Liver (tissue), 9 donors: Measurements from ENCODE around the gene GTPBP6. TPM values are rescaled to one million over a fixed set of nuclear protein-coding genes. Genes with fewer than 3 reads are reported as not detected.
"Not testable (repeated sequence)": the region's sequence is repeated elsewhere in the genome, so short reads cannot be mapped to it uniquely, and the experiment has no call there.

Source experiments
- DNase-seq: peaks from one replicate; pipeline ENCODE4 v3.0.0-alpha.2; 2017; ENCODE audit warnings: low spot score
- H3K27ac ChIP-seq, 2 donors: one replicate each; pipeline ENCODE4 v1.7.0; 2013; ENCODE audit warnings: inconsistent platforms in 2 of 2, low read length in 2 of 2, control low read depth in 1 of 2, low read depth in 1 of 2, mild to moderate bottlenecking in 1 of 2
- H3K27me3 ChIP-seq, 4 donors: one replicate each; pipeline versions ENCODE4 v1.6.1 to v1.7.0; 2013; ENCODE audit warnings: low read length in 3 of 4, inconsistent platforms in 1 of 4, mild to moderate bottlenecking in 1 of 4, moderate library complexity in 1 of 4; ENCODE audit not compliant: control insufficient read depth in 4 of 4, insufficient read depth in 4 of 4
- H3K36me3 ChIP-seq, 4 donors: one replicate each; pipeline versions ENCODE4 v1.6.1 to v1.7.0; 2013; ENCODE audit warnings: low read length in 3 of 4, mild to moderate bottlenecking in 3 of 4, low read depth in 1 of 4, moderate library complexity in 1 of 4; ENCODE audit not compliant: control insufficient read depth in 4 of 4, insufficient read depth in 3 of 4
- H3K4me1 ChIP-seq, 4 donors: one replicate each; pipeline versions ENCODE4 v1.6.1 to v1.7.0; 2013; ENCODE audit warnings: low read length in 3 of 4, mild to moderate bottlenecking in 3 of 4, moderate library complexity in 1 of 4; ENCODE audit not compliant: control insufficient read depth in 4 of 4, insufficient read depth in 4 of 4
- H3K4me3 ChIP-seq, 3 donors: one replicate each; pipeline versions ENCODE4 v1.6.1 to v1.7.0; 2013; ENCODE audit warnings: low read length in 3 of 3, control low read depth in 1 of 3, low read depth in 1 of 3, mild to moderate bottlenecking in 1 of 3
- H3K9ac ChIP-seq, 2 donors: one replicate each; pipeline ENCODE4 v1.7.0; 2013; ENCODE audit warnings: low read length in 2 of 2, mild to moderate bottlenecking in 2 of 2, moderate library complexity in 2 of 2, control low read depth in 1 of 2, low read depth in 1 of 2
- H3K9me3 ChIP-seq, 4 donors: one replicate each; pipeline versions ENCODE4 v1.6.1 to v1.7.0; 2013; ENCODE audit warnings: low read length in 3 of 4; ENCODE audit not compliant: control insufficient read depth in 4 of 4
- EGR1 ChIP-seq, 2 donors: IDR thresholded peaks; 2 replicates each; pipeline ENCODE4 v1.6.1; 2016 to 2018; ENCODE audit warnings: antibody characterized with exemption in 2 of 2, low read depth in 2 of 2
- FOXA1 ChIP-seq: IDR thresholded peaks from 2 replicates; pipeline ENCODE4 v1.6.1; 2016; ENCODE audit warnings: antibody characterized with exemption
- FOXA2 ChIP-seq: IDR thresholded peaks from 2 replicates; pipeline ENCODE4 v1.6.1; 2016; ENCODE audit warnings: antibody characterized with exemption
- GABPA ChIP-seq, 2 donors: IDR thresholded peaks in 1 of 2; conservative IDR thresholded peaks in 1 of 2; 2 replicates each; pipeline ENCODE4 v1.6.1; 2016; ENCODE audit warnings: antibody characterized with exemption in 2 of 2, mild to moderate bottlenecking in 1 of 2, moderate library complexity in 1 of 2
- HNF4A ChIP-seq, 2 donors: conservative IDR thresholded peaks; 2 replicates each; pipeline ENCODE4 v1.6.1; 2016; ENCODE audit warnings: antibody characterized with exemption in 2 of 2, mild to moderate bottlenecking in 2 of 2
- HNF4G ChIP-seq: IDR thresholded peaks from 2 replicates; pipeline ENCODE4 v1.6.1; 2016; ENCODE audit warnings: antibody characterized with exemption
- JUND ChIP-seq, 2 donors: IDR thresholded peaks; 2 replicates each; pipeline ENCODE4 v1.6.1; 2016; ENCODE audit warnings: antibody characterized with exemption in 2 of 2
- NR2F2 ChIP-seq: IDR thresholded peaks from 2 replicates; pipeline ENCODE4 v1.6.1; 2016; ENCODE audit warnings: antibody characterized with exemption
- RAD21 ChIP-seq, 2 donors: IDR thresholded peaks; 2 replicates each; pipeline ENCODE4 v1.6.1; 2016; ENCODE audit warnings: antibody characterized with exemption in 2 of 2, mild to moderate bottlenecking in 2 of 2
- RXRA ChIP-seq, 2 donors: IDR thresholded peaks; 2 replicates each; pipeline ENCODE4 v1.6.1; 2017 to 2018; ENCODE audit warnings: antibody characterized with exemption in 2 of 2, mild to moderate bottlenecking in 1 of 2
- SP1 ChIP-seq: IDR thresholded peaks from 2 replicates; pipeline ENCODE4 v1.6.1; 2018; ENCODE audit warnings: antibody characterized with exemption, mild to moderate bottlenecking
- TAF1 ChIP-seq: conservative IDR thresholded peaks from 2 replicates; pipeline ENCODE4 v1.6.1; 2016; ENCODE audit warnings: antibody characterized with exemption, mild to moderate bottlenecking
- YY1 ChIP-seq: IDR thresholded peaks from 2 replicates; pipeline ENCODE4 v1.6.1; 2016; ENCODE audit warnings: antibody characterized with exemption, mild to moderate bottlenecking
- WGBS: extraction: QIAGEN DNeasy Blood & Tissue Kit; methylation state at CpG from one replicate; pipeline ENCODE4 v1.1.7; 2013; 5-methylcytosine and 5-hydroxymethylcytosine counted together
- polyA plus RNA-seq, 2 donors: library from polyadenylated mRNA; stranded (reverse) in 1 of 2; unstranded in 1 of 2; fragments of 200-250 nt in 1 of 2; fragments of >200 nt in 1 of 2; fragmentation: Nextera tagmentation in 1 of 2; extraction: Ambion mirVana in 1 of 2; gene quantifications; one replicate each; pipeline versions ENCODE4 v1.2.1 to v1.2.3, GENCODE V29; 2013 to 2015
- total RNA-seq, 2 donors: library from RNA; depleted of rRNA; stranded (reverse); fragments of >200 nt; gene quantifications; one replicate each; pipeline ENCODE4 v1.2.3, GENCODE V29; 2014
- TF ChIP-seq, protein P1 (sequence below): IDR thresholded peaks from 2 replicates; pipeline ENCODE4 v1.6.1; 2016; ENCODE audit warnings: antibody characterized with exemption, mild to moderate bottlenecking
- TF ChIP-seq, protein P2 (sequence below): IDR thresholded peaks from 2 replicates; pipeline ENCODE4 v1.6.1; 2016; ENCODE audit warnings: antibody characterized with exemption
- TF ChIP-seq, protein P3 (sequence below): IDR thresholded peaks from 2 replicates; pipeline ENCODE4 v1.6.1; 2016; ENCODE audit warnings: antibody characterized with exemption
- TF ChIP-seq, protein P4 (sequence below): fragments of 150-350 bp; IDR thresholded peaks from 2 replicates; pipeline ENCODE4 v1.5.1; 2017; ENCODE audit warnings: improper control_type of control experiment, low read depth, low read length; ENCODE audit not compliant: missing input control
- donor health status: healthy.
- donor health status: healthy.
- donor health status: healthy.
- donor health status: healthy.
- donor health status: healthy.

Gene GTPBP6
- total and polyA plus RNA-seq, 4 donors: 11.3 to 29.2 (median 16.6) TPM

DNA sequence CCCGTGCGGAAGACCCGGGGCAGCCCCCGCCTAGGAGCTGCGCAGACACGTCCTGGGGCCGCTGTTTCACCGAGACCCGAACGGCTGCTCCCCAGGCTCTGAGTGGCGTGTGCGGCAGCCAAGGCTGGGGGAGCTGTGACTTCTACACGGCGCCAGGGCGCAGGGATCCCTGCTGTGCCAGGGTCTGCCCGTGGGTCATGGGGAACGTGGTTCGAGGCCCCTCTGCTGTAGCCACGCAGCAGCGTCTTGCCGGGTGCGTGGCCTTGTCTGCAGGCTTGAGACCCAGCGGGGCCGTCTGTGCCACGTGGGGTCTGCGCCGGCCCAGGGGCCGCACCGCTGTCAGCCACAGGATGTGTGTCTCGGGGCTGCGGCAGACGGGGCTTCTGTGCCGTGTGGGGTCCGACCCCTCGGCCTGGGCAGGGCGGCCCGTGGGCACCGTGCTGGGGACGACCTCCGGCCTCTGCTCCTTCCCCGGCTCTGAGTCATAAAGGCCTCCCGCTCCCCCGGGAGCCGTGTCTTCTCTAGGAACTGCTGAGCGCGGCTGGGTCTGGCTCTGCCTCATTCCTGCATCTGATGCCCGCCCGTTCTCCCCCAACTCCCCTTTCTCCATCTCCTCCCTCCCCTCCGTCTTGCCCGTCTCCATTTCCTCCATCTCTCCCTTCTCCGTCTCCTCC is 12.7 kb upstream of the GTPBP6 start:
- Histone ChIP-seq H3K27ac (no peak overlapping the region), H3K9ac (no peak overlapping the region), H3K9me3 (no peaks in the 10 kb centered on the region), H3K27me3 (peaks cover 0 to 2% (median 0%) of the 10 kb centered on the region in 4 donors), H3K4me3 (no peak overlapping the region), H3K4me1 (peaks cover 0 to 7% (median 2%) of the 10 kb centered on the region in 4 donors), H3K36me3 (peaks cover 0 to 5% (median under 1%) of the 10 kb centered on the region in 4 donors)
- 5% methylated on average over 51 of the region's 51 CpGs for WGBS
- TF ChIP-seq YY1 (no peak), SP1 (no peak), NR2F2 (no peak), FOXA2 (no peak), RAD21 (IDR thresholded peaks at IDR 0.05) (no peak), RXRA (IDR thresholded peaks at IDR 0.05) (no peak), HNF4A (conservative IDR thresholded peaks at IDR 0.05) (no peak), HNF4G (no peak)
- TF ChIP-seq, protein P1, sequence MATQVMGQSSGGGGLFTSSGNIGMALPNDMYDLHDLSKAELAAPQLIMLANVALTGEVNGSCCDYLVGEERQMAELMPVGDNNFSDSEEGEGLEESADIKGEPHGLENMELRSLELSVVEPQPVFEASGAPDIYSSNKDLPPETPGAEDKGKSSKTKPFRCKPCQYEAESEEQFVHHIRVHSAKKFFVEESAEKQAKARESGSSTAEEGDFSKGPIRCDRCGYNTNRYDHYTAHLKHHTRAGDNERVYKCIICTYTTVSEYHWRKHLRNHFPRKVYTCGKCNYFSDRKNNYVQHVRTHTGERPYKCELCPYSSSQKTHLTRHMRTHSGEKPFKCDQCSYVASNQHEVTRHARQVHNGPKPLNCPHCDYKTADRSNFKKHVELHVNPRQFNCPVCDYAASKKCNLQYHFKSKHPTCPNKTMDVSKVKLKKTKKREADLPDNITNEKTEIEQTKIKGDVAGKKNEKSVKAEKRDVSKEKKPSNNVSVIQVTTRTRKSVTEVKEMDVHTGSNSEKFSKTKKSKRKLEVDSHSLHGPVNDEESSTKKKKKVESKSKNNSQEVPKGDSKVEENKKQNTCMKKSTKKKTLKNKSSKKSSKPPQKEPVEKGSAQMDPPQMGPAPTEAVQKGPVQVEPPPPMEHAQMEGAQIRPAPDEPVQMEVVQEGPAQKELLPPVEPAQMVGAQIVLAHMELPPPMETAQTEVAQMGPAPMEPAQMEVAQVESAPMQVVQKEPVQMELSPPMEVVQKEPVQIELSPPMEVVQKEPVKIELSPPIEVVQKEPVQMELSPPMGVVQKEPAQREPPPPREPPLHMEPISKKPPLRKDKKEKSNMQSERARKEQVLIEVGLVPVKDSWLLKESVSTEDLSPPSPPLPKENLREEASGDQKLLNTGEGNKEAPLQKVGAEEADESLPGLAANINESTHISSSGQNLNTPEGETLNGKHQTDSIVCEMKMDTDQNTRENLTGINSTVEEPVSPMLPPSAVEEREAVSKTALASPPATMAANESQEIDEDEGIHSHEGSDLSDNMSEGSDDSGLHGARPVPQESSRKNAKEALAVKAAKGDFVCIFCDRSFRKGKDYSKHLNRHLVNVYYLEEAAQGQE: no peak
- TF ChIP-seq, protein P2, sequence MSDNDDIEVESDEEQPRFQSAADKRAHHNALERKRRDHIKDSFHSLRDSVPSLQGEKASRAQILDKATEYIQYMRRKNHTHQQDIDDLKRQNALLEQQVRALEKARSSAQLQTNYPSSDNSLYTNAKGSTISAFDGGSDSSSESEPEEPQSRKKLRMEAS: no peak
- TF ChIP-seq, protein P3, sequence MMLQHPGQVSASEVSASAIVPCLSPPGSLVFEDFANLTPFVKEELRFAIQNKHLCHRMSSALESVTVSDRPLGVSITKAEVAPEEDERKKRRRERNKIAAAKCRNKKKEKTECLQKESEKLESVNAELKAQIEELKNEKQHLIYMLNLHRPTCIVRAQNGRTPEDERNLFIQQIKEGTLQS: no peak
- no peak for DNase-seq

DNA sequence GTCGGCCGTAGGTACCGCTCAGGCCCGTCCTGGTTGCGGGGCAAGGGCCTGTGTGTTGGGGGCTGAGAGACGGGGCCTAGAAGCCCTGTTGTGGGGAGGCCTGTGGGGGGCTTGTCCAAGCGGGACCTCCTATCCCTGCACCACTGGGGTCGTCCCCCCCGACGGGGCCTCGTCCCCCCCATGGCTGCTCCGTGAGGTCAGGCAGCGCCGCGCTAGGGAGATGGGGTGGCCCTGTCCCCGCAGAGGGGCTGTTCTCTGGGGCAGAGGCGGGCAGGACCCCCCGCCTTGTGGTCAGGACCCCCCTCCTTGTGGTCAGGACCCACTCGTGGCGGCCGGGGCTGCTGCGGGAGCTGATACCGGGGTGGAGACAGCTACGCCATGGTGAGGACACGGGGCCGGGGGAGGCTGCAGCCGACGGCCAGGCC is 12.1 kb upstream of the GTPBP6 start:
- Histone ChIP-seq H3K27ac (no peak overlapping the region), H3K27me3 (peaks cover 0 to 2% (median 0%) of the 10 kb centered on the region in 4 donors), H3K9ac (no peak overlapping the region), H3K36me3 (peaks cover 0 to 5% (median 0%) of the 10 kb centered on the region in 4 donors), H3K4me3 (no peak overlapping the region), H3K4me1 (peaks cover 0 to 7% (median 3%) of the 10 kb centered on the region in 4 donors), H3K9me3 (no peaks in the 10 kb centered on the region)
- no peak for DNase-seq
- TF ChIP-seq, protein P3: no peak
- TF ChIP-seq TAF1: no peak
- TF ChIP-seq FOXA1: no peak
- TF ChIP-seq NR2F2: no peak
- no peak for TF ChIP-seq JUND (IDR thresholded peaks at IDR 0.05)
- no peak for TF ChIP-seq EGR1 (IDR thresholded peaks at IDR 0.05; ENCODE audit: low read depth in 2 of 2)
- TF ChIP-seq, protein P4, sequence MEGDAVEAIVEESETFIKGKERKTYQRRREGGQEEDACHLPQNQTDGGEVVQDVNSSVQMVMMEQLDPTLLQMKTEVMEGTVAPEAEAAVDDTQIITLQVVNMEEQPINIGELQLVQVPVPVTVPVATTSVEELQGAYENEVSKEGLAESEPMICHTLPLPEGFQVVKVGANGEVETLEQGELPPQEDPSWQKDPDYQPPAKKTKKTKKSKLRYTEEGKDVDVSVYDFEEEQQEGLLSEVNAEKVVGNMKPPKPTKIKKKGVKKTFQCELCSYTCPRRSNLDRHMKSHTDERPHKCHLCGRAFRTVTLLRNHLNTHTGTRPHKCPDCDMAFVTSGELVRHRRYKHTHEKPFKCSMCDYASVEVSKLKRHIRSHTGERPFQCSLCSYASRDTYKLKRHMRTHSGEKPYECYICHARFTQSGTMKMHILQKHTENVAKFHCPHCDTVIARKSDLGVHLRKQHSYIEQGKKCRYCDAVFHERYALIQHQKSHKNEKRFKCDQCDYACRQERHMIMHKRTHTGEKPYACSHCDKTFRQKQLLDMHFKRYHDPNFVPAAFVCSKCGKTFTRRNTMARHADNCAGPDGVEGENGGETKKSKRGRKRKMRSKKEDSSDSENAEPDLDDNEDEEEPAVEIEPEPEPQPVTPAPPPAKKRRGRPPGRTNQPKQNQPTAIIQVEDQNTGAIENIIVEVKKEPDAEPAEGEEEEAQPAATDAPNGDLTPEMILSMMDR: no peak
- no peak for TF ChIP-seq HNF4G
- no peak for TF ChIP-seq RAD21 (IDR thresholded peaks at IDR 0.05)
- TF ChIP-seq, protein P1: no peak
- TF ChIP-seq SP1: no peak
- no peak for TF ChIP-seq GABPA (IDR thresholded peaks at IDR 0.05 in 1 of 2, conservative IDR thresholded peaks at IDR 0.05 in 1 of 2)
- 26% methylated on average over 28 of the region's 28 CpGs for WGBS

DNA sequence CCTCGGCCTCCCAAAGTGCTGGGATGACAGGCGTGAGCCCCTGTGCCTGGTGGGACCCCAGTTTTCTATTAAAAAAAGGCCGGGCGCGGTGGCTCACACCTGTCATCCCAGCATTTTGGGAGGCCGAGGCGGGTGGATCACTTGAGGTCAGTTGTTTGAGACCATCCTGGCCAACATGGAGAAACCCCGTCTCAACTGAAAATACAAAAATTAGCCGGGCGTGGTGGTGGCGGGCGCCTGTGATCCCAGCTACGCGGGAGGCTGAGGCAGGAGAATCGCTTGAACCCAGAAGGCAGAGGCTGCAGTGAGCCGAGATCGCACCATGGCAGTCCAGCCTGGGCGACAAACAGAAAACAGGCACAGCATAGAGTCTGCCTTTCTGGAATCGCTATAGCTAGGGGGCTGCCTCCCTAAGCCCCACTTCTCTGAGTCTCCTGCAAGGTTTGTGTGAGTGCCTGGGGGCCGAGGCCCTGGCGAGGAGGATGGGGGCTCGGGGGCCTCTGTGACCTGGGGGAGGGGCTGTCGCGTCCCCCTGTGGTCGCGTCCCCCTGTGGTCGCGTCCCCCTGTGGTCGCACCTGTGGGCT is 11.6 kb upstream of the GTPBP6 start:
- H3K4me1 ChIP-seq, H3K36me3 ChIP-seq, DNase-seq, H3K4me3 ChIP-seq, H3K27ac ChIP-seq, H3K9ac ChIP-seq, H3K9me3 ChIP-seq, H3K27me3 ChIP-seq: not testable (repeated sequence)
- 77% methylated on average over 29 of the region's 29 CpGs for WGBS
